Keratinocyte (primary cell): ENCODE results near the gene FAM3B. TPM values are rescaled to one million over a fixed set of nuclear protein-coding genes. Genes with fewer than 3 reads are reported as not detected.

Experiments
- DNase-seq: peaks from one replicate; pipeline ENCODE4 v3.0.0-alpha.2; 2011; ENCODE audit warnings: low read depth, missing footprints, low spot score
- FAIRE-seq: peaks from 2 replicates; lab custom pipeline; 2011; peaks lifted over from hg19 to GRCh38; lab: Jason Lieb, UNC
- H2AFZ ChIP-seq: 2 replicates; pipeline ENCODE4 v1.6.0; 2012; ENCODE audit warnings: low read length, control low read depth, inconsistent platforms; ENCODE audit not compliant: control insufficient read depth
- H3K27ac ChIP-seq: 2 replicates; pipeline ENCODE4 v1.5.1; 2011; ENCODE audit warnings: low read length; ENCODE audit not compliant: control insufficient read depth, insufficient read depth
- H3K27me3 ChIP-seq: 3 replicates; pipeline ENCODE4 v1.6.0; 2011; ENCODE audit warnings: low read length; ENCODE audit not compliant: control insufficient read depth, insufficient read depth; ENCODE audit errors: extremely low read depth
- H3K36me3 ChIP-seq, 2 experiments: 2 replicates in 1 of 2; 3 replicates in 1 of 2; pipeline ENCODE4 v1.5.1; 2011; ENCODE audit warnings: low read length in 2 of 2, mild to moderate bottlenecking in 1 of 2; ENCODE audit not compliant: control insufficient read depth in 2 of 2, insufficient read depth in 2 of 2; ENCODE audit errors: extremely low read depth in 1 of 2
- H3K4me1 ChIP-seq: 3 replicates; pipeline ENCODE4 v1.5.1; 2011; ENCODE audit warnings: low read length; ENCODE audit not compliant: control insufficient read depth, insufficient read depth; ENCODE audit errors: extremely low read depth
- H3K4me2 ChIP-seq: 3 replicates; pipeline ENCODE4 v1.6.0; 2011; ENCODE audit warnings: low read depth, low read length; ENCODE audit not compliant: control insufficient read depth, insufficient read depth; ENCODE audit errors: extremely low read depth
- H3K4me3 ChIP-seq, 3 experiments: fragments of 200-600 bp in 1 of 3; sonication (generic) in 1 of 3; 2 replicates in 2 of 3; 3 replicates in 1 of 3; pipeline ENCODE4 v1.5.1; 2011 to 2016; ENCODE audit warnings: low read length in 3 of 3, mild to moderate bottlenecking in 3 of 3, control low read depth in 2 of 3, inconsistent platforms in 1 of 3, low read depth in 1 of 3, mixed read lengths in 1 of 3, mixed run types in 1 of 3, moderate library complexity in 1 of 3; ENCODE audit not compliant: control insufficient read depth in 2 of 3, insufficient read depth in 2 of 3; ENCODE audit errors: extremely low read depth in 1 of 3
- H3K79me2 ChIP-seq: 2 replicates; pipeline ENCODE4 v1.6.0; 2012; ENCODE audit warnings: low read length; ENCODE audit not compliant: control insufficient read depth, insufficient read depth
- H3K9ac ChIP-seq: 3 replicates; pipeline ENCODE4 v1.6.0; 2011; ENCODE audit warnings: low read length; ENCODE audit not compliant: control insufficient read depth, insufficient read depth; ENCODE audit errors: extremely low read depth
- H3K9me1 ChIP-seq: 3 replicates; pipeline ENCODE4 v1.6.0; 2011; ENCODE audit warnings: low read length; ENCODE audit not compliant: control insufficient read depth, insufficient read depth; ENCODE audit errors: extremely low read depth
- H3K9me3 ChIP-seq: 2 replicates; pipeline ENCODE4 v1.5.1; 2012; ENCODE audit warnings: low read depth, low read length; ENCODE audit not compliant: control insufficient read depth
- H4K20me1 ChIP-seq: 3 replicates; pipeline ENCODE4 v1.6.0; 2011; ENCODE audit warnings: low read length; ENCODE audit not compliant: control insufficient read depth, insufficient read depth; ENCODE audit errors: extremely low read depth
- EZH2 ChIP-seq: IDR thresholded peaks from one replicate; pipeline ENCODE4 v1.6.1; 2012; ENCODE audit warnings: inconsistent platforms, mild to moderate bottlenecking, low read length, moderate library complexity
- dilution Hi-C: fragments of 300-500 bp; cut with MboI; formaldehyde crosslinking; loops from one replicate; pipeline ENCODE4 v1.7.0; 2020; ENCODE audit warnings: low sequenced_read_pairs; ENCODE audit not compliant: extremely low pct_ligation_motif_present
- polyA plus RNA-seq, 5 experiments: library from polyadenylated mRNA; depleted of rRNA in 3 of 5; stranded (reverse) in 3 of 5; stranded (forward) in 1 of 5; unstranded in 1 of 5; fragments of >200 nt; gene quantifications; 1 replicate in 1 of 5; 2 replicates in 3 of 5; 3 replicates in 1 of 5; pipeline versions ENCODE4 v1.2.1 to v1.2.3, GENCODE V29; 2011 to 2012; ENCODE audit warnings: missing spikeins in 2 of 5, low read depth in 1 of 5, low replicate concordance in 1 of 5
- TF ChIP-seq, protein P1 (sequence below), 3 experiments: IDR thresholded peaks in 1 of 3; conservative IDR thresholded peaks in 1 of 3; optimal IDR thresholded peaks in 1 of 3; 2 replicates in 2 of 3; 3 replicates in 1 of 3; pipeline versions ENCODE3 to v1.5.1; 2011; ENCODE audit warnings: low read length in 3 of 3, mild to moderate bottlenecking in 3 of 3, moderate library complexity in 2 of 3, control low read depth in 1 of 3, inconsistent platforms in 1 of 3; ENCODE audit not compliant: insufficient read depth in 2 of 3; ENCODE audit errors: extremely low read depth in 1 of 3

The FAM3B gene
- polyA plus RNA-seq, 1 donor (not counting 4 experiments of a cell fraction or from before 2014, with no cell fraction given) = not detected

DNA sequence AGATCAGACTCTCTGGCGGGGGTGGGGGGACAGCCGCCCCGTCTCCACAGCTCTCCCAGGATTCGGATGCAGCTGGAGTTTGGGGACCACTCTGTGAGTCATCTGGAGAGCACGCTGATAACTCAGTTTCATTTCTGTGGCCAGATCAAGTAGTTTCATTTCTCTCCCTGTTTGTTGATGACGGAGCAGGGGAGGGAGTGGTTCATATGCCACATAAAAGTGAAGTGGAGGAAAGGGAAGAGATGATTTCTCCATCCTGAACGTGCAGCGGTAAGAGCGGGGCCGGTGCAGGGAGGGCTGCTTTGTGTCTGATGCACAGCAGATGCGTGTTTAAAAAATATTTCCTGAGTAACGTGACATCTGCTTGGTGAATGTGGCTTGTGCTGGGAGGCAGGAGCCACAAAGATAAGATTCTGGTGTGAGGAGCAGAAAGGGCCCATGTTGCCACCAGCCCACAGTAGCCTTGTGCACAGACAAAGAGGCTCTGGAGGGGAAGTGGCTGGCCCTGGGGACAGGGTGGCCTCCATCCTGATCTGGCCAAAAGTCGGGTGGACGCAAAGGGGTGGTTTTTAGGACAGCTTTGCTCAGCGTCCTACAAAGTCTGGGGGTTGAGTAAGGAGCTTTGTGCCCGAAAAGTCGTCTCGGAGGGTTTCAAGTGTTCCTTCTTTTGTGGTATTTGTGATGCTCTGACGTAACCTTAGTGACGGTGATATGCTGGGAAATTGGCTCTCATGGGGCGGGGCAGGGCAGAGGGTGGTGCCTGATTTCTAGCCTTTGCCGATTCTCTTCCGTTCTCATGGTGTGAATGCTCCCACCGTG lies 45.4 kb downstream of the FAM3B start, which contains the start of gene MX2:
MX2 (plus strand) TSS at position 242 of the 819 bp plus-strand sequence. CDS start 14,880 bp downstream, outside the sequence.
- dilution Hi-C loops = no loop called here
- H3K4me3 ChIP-seq = peak within 1 kb of the TSS in 1 of 3 experiments; percentile 5

DNA sequence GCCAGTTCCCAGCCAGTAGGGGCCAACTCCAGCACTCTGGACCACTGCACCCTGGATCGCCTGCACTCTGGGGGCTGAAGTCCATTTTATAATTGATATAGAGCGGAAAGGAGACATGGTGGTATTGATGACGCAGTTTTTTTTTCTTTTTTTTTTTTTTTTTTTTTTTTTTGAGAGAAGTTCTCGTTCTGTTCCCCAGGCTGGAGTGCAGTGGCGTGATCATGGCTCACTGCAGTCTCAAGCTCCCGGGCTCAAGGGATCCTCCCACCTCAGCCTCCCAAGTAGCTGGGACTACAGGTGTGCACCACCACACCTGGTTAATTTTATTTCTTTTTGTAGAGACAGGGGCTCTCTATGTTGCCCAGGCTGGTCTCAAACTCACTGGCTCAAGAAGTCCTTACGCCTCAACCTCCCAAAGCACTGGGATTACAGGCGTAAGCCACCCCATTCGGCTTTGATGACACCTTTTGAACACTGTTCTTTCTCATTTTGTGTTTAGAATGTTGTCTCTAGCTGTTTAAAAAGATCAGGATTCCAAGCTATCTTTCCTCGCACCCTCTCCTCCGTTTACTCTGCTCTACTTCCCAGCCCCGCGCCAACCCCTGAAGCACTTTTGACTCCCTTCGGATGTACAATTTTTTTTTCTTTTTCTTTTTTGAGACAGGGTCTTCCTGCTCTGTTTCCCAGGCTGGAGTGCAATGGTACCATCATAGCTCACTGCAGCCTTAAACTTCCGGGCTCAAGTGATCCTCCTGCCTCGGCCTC lies 46.2 kb downstream of the FAM3B start:
- Histone ChIP-seq H3K27me3 (peaks cover 7% of the 10 kb centered on the region), H3K9me1 (no peaks in the 10 kb centered on the region), H3K27ac (no peak overlapping the region), H3K79me2 (no peaks in the 10 kb centered on the region), H3K4me1 (no peaks in the 10 kb centered on the region), H3K4me2 (no peak overlapping the region), H3K36me3 (no peaks in the 10 kb centered on the region), H4K20me1 (no peaks in the 10 kb centered on the region), H3K9ac (no peak overlapping the region), H3K4me3 (no peak overlapping the region), H3K9me3 (no peaks in the 10 kb centered on the region), H2AFZ (no peak overlapping the region)
- dilution Hi-C loops = no loop called here
- TF ChIP-seq EZH2 = no peak
- TF ChIP-seq, protein P1, sequence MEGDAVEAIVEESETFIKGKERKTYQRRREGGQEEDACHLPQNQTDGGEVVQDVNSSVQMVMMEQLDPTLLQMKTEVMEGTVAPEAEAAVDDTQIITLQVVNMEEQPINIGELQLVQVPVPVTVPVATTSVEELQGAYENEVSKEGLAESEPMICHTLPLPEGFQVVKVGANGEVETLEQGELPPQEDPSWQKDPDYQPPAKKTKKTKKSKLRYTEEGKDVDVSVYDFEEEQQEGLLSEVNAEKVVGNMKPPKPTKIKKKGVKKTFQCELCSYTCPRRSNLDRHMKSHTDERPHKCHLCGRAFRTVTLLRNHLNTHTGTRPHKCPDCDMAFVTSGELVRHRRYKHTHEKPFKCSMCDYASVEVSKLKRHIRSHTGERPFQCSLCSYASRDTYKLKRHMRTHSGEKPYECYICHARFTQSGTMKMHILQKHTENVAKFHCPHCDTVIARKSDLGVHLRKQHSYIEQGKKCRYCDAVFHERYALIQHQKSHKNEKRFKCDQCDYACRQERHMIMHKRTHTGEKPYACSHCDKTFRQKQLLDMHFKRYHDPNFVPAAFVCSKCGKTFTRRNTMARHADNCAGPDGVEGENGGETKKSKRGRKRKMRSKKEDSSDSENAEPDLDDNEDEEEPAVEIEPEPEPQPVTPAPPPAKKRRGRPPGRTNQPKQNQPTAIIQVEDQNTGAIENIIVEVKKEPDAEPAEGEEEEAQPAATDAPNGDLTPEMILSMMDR (optimal IDR thresholded peaks at IDR 0.05 in 1 of 3, IDR thresholded peaks at IDR 0.05 in 1 of 3, conservative IDR thresholded peaks at IDR 0.05 in 1 of 3; ENCODE audit: extremely low read depth in 1 of 3, insufficient read depth in 2 of 3, low read length in 3 of 3) = no peak
- no peak for DNase-seq
- no peak for FAIRE-seq

More for the DNA sequence above, 45.4 kb downstream of the FAM3B start, which contains the start of gene MX2:
- DNase-seq = no peak
- no peaks in the 10 kb centered on the region for H3K79me2 ChIP-seq
- H3K9me3 ChIP-seq = no peaks in the 10 kb centered on the region
- TF ChIP-seq, protein P1 (optimal IDR thresholded peaks at IDR 0.05 in 1 of 3, IDR thresholded peaks at IDR 0.05 in 1 of 3, conservative IDR thresholded peaks at IDR 0.05 in 1 of 3; ENCODE audit: extremely low read depth in 1 of 3, insufficient read depth in 2 of 3, low read length in 3 of 3) = no peak
- TF ChIP-seq EZH2 = no peak
- H2AFZ ChIP-seq = no peak within 1 kb of the TSS
- no peaks in the 10 kb centered on the region for H3K4me1 ChIP-seq
- no peak within 1 kb of the TSS for H3K27ac ChIP-seq
- no peaks in the 10 kb centered on the region for H4K20me1 ChIP-seq
- H3K4me2 ChIP-seq = peak within 1 kb of the TSS; percentile 8
- no peaks in the 10 kb centered on the region for H3K9me1 ChIP-seq
- no peaks in the 10 kb centered on the region for H3K36me3 ChIP-seq
- peaks cover 12% of the 10 kb centered on the region for H3K27me3 ChIP-seq
- no peak for FAIRE-seq
- no peak within 1 kb of the TSS for H3K9ac ChIP-seq
